ENCODE data around the gene FAM89A. TPM values are rescaled to one million over a fixed set of nuclear protein-coding genes. Genes with fewer than 3 reads are reported as not detected.

Gene FAM89A
- total RNA-seq = 10 to 100 TPM in 3 of 8 experiments, 1 to 10 TPM in 5; 1.9 to 61.1 (median 5.3) TPM

- peaks cover 0 to 9% of the 10 kb centered on the region in 2 donors for H3K4me1 ChIP-seq (replicated peaks in 1 of 2)
- peak within 1 kb of the TSS; percentile 48 to 68 (median 58) for H3K4me3 ChIP-seq
- no peak within 1 kb of the TSS for H3K27ac ChIP-seq
- in situ Hi-C loops (cut with MboI; ENCODE audit: low pct_unique_long_range_greater_than_20kb in 2 of 9, low sequenced_read_pairs in 9 of 9, unreplicated experiment in 9 of 9) = no loop called here
- no CpG with 5 or more reads among the region's 82 CpGs for WGBS, 10 experiments
- peak; percentile 60 to 80 (median 74) for ATAC-seq (replicated peaks in 6 of 8)
These were observed at the start of gene FAM89A for GRCh38 chr1:231040019-231040799. TSS of gene FAM89A (minus strand) at chr1:231040254. CDS start at chr1:231040211, 43 bp downstream.

DNA sequence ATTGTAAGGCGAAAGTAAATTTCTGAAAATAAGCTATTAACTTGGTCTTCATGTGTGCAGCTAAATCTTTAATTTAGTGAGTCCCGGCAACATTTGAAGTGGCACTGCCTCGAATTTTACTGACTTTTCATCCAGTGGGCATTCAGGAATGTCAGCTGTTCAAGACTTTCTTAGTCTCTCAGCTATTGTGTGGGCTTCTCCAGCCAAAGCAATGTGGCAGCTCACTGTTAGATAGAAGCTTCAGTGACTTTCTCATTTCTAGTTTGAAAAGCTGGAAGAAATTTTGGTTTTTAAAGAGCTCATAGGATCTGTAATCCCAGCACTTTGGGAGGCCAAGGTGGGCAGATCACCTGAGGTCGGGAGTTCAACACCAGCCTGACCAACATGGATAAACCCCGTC is 44.3 kb upstream of the FAM89A start:
- Histone ChIP-seq H3K27ac (no peak overlapping the region), H3K4me1 (replicated peaks in 1 of 2) (no peaks in the 10 kb centered on the region), H3K4me3 (no peak overlapping the region)
- WGBS, 10 experiments = 10 to 90% (median 56%) methylated on average over 1 to 5 of the region's 5 CpGs
- ATAC-seq (replicated peaks in 6 of 8) = no peak
- in situ Hi-C loops (cut with MboI; ENCODE audit: low pct_unique_long_range_greater_than_20kb in 2 of 9, low sequenced_read_pairs in 9 of 9, unreplicated experiment in 9 of 9) = no loop called here

GRCh38 chr1:231079163-231079562 is 39.1 kb upstream of the FAM89A start:
- peak in 2 of 8 experiments; percentile 44 to 47 for ATAC-seq (replicated peaks in 6 of 8)
- WGBS, 10 experiments = 28 to 89% (median 68%) methylated on average over 1 to 4 of the region's 4 CpGs; no CpG with 5 or more reads in 1 of the 10 experiments
- in situ Hi-C loops (cut with MboI; ENCODE audit: low pct_unique_long_range_greater_than_20kb in 2 of 9, low sequenced_read_pairs in 9 of 9, unreplicated experiment in 9 of 9) = no loop called here
- H3K4me1 ChIP-seq (replicated peaks in 1 of 2) = peaks cover 0 to under 1% of the 10 kb centered on the region in 2 donors
- no peak overlapping the region for H3K27ac ChIP-seq
- H3K4me3 ChIP-seq = no peak overlapping the region

DNA sequence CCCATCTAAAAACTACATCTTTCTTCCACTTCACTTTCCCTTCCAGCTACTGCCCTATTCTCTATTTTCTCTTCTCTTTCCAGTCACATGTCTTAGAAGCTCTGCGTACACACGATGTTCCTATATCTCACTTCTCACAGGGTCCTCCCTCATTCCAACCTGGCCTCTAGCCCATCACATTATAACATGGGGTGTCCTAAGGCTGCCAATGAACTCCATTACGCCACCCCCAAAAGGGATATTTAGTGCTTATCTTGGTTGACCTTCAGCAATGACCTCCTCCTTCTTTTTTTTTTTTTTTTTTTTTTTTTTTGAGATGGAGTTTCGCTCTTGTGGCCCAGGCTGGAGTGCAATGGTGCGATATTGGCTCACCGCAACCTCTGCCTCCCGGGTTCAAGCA is 38.2 kb upstream of the FAM89A start:
- Histone ChIP-seq H3K27ac (no peak overlapping the region), H3K4me1 (replicated peaks in 1 of 2) (peaks cover 4 to 10% of the 10 kb centered on the region in 2 donors), H3K4me3 (no peak overlapping the region)
- ATAC-seq (replicated peaks in 6 of 8) = no peak
- in situ Hi-C loops (cut with MboI; ENCODE audit: low pct_unique_long_range_greater_than_20kb in 2 of 9, low sequenced_read_pairs in 9 of 9, unreplicated experiment in 9 of 9) = no loop called here
- WGBS, 10 experiments = 20 to 100% (median 88%) methylated on average over 1 to 7 of the region's 7 CpGs

- Histone ChIP-seq H3K4me3 (no peak overlapping the region), H3K4me1 (replicated peaks in 1 of 2) (peaks cover 7 to 13% of the 10 kb centered on the region in 2 donors), H3K27ac (no peak overlapping the region)
- in situ Hi-C loops (cut with MboI; ENCODE audit: low pct_unique_long_range_greater_than_20kb in 2 of 9, low sequenced_read_pairs in 9 of 9, unreplicated experiment in 9 of 9) = no loop called here
- WGBS, 10 experiments = 17 to 93% (median 80%) methylated on average over 1 to 5 of the region's 5 CpGs; no CpG with 5 or more reads in 3 of the 10 experiments
- no peak for ATAC-seq (replicated peaks in 6 of 8)
These were observed 36.7 kb upstream of the FAM89A start for GRCh38 chr1:231076802-231077201.

- ATAC-seq (replicated peaks in 6 of 8) = no peak
- H3K4me3 ChIP-seq = no peak overlapping the region
- in situ Hi-C loops (cut with MboI; ENCODE audit: low pct_unique_long_range_greater_than_20kb in 2 of 9, low sequenced_read_pairs in 9 of 9, unreplicated experiment in 9 of 9) = no loop called here
- WGBS, 10 experiments = 60 to 100% (median 91%) methylated on average over 1 to 6 of the region's 6 CpGs; no CpG with 5 or more reads in 2 of the 10 experiments
- H3K27ac ChIP-seq = no peak overlapping the region
- H3K4me1 ChIP-seq (replicated peaks in 1 of 2) = peaks cover 7 to 17% of the 10 kb centered on the region in 2 donors
These were observed 35.4 kb upstream of the FAM89A start for GRCh38 chr1:231075497-231075896.

- H3K4me3 ChIP-seq = no peak overlapping the region
- peaks cover 7 to 17% of the 10 kb centered on the region in 2 donors for H3K4me1 ChIP-seq (replicated peaks in 1 of 2)
- no peak overlapping the region for H3K27ac ChIP-seq
- no peak for ATAC-seq (replicated peaks in 6 of 8)
- in situ Hi-C loops (cut with MboI; ENCODE audit: low pct_unique_long_range_greater_than_20kb in 2 of 9, low sequenced_read_pairs in 9 of 9, unreplicated experiment in 9 of 9) = no loop called here
- 43 to 89% (median 80%) methylated on average over 1 to 6 of the region's 6 CpGs; no CpG with 5 or more reads in 2 of the 10 experiments for WGBS, 10 experiments
These were observed 35.0 kb upstream of the FAM89A start for GRCh38 chr1:231075020-231075419.

GRCh38 chr1:231074046-231074445 is 34.0 kb upstream of the FAM89A start:
- in situ Hi-C loops (cut with MboI; ENCODE audit: low pct_unique_long_range_greater_than_20kb in 2 of 9, low sequenced_read_pairs in 9 of 9, unreplicated experiment in 9 of 9) = no loop called here
- 47 to 100% (median 86%) methylated on average over 1 to 2 of the region's 2 CpGs; no CpG with 5 or more reads in 2 of the 10 experiments for WGBS, 10 experiments
- Histone ChIP-seq H3K4me1 (replicated peaks in 1 of 2) (peaks cover 7 to 22% of the 10 kb centered on the region in 2 donors), H3K4me3 (no peak overlapping the region), H3K27ac (no peak overlapping the region)
- no peak for ATAC-seq (replicated peaks in 6 of 8)

DNA sequence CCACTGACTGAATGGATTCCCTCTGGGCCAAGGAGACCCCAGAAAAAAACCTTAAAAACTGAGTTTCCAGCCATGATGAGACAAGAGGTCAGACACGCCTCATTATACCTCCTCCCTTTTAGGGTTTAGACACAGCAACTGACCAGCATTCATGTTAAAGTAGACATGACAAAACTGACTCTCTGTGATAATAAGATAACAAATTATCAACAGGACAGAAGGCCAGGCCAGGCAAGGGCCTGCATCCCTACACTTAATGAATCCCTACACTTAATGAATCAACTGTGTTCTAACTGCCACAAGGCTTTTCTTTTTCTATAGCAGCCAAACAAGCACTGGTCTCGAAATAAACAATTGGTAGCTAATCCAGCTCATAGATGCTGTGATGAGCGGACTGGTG is 33.3 kb upstream of the FAM89A start:
- WGBS, 10 experiments = 72 to 100% (median 90%) methylated on average over 1 to 3 of the region's 3 CpGs; no CpG with 5 or more reads in 2 of the 10 experiments

GRCh38 chr1:231072502-231073094 is 32.5 kb upstream of the FAM89A start:
- in situ Hi-C loops (cut with MboI; ENCODE audit: low pct_unique_long_range_greater_than_20kb in 2 of 9, low sequenced_read_pairs in 9 of 9, unreplicated experiment in 9 of 9) = no loop called here
- no peak for ATAC-seq (replicated peaks in 6 of 8)
- no peak overlapping the region for H3K27ac ChIP-seq
- H3K4me3 ChIP-seq = no peak overlapping the region
- H3K4me1 ChIP-seq (replicated peaks in 1 of 2) = peaks cover 14 to 30% of the 10 kb centered on the region in 2 donors
- WGBS, 10 experiments = 13 to 98% (median 90%) methylated on average over 1 to 3 of the region's 3 CpGs; no CpG with 5 or more reads in 3 of the 10 experiments

More for the DNA sequence above, 33.3 kb upstream of the FAM89A start:
- in situ Hi-C loops (cut with MboI; ENCODE audit: low pct_unique_long_range_greater_than_20kb in 2 of 9, low sequenced_read_pairs in 9 of 9, unreplicated experiment in 9 of 9) = no loop called here
- H3K4me3 ChIP-seq = no peak overlapping the region
- H3K27ac ChIP-seq = no peak overlapping the region
- peaks cover 14 to 29% of the 10 kb centered on the region in 2 donors for H3K4me1 ChIP-seq (replicated peaks in 1 of 2)
- no peak for ATAC-seq (replicated peaks in 6 of 8)

DNA sequence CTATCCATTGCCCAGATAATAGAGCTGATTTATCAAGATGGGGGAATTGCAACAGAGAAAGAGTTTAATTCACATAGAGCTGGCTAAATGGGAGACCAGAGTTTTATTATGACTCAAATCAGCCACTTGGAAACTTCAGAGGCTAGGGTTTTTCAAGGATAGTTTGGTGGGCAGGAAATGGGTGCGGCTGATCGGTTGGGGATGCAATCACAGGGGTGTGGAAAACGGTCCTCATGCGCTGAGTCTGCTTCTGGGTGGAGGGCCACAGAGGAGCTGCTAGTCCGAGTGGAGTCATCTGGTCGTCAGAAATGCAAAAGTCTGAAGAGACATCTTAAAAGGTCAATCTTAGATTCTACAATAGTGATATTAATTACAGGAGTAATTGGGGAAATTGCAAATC is 32.0 kb upstream of the FAM89A start:
- Histone ChIP-seq H3K4me1 (replicated peaks in 1 of 2) (peaks cover 14 to 30% of the 10 kb centered on the region in 2 donors), H3K27ac (no peak overlapping the region), H3K4me3 (no peak overlapping the region)
- 0 to 100% (median 77%) methylated on average over 1 to 6 of the region's 6 CpGs; no CpG with 5 or more reads in 3 of the 10 experiments for WGBS, 10 experiments
- in situ Hi-C loops (cut with MboI; ENCODE audit: low pct_unique_long_range_greater_than_20kb in 2 of 9, low sequenced_read_pairs in 9 of 9, unreplicated experiment in 9 of 9) = no loop called here
- ATAC-seq (replicated peaks in 6 of 8) = peak in 2 of 8 experiments; percentile 89 to 94

DNA sequence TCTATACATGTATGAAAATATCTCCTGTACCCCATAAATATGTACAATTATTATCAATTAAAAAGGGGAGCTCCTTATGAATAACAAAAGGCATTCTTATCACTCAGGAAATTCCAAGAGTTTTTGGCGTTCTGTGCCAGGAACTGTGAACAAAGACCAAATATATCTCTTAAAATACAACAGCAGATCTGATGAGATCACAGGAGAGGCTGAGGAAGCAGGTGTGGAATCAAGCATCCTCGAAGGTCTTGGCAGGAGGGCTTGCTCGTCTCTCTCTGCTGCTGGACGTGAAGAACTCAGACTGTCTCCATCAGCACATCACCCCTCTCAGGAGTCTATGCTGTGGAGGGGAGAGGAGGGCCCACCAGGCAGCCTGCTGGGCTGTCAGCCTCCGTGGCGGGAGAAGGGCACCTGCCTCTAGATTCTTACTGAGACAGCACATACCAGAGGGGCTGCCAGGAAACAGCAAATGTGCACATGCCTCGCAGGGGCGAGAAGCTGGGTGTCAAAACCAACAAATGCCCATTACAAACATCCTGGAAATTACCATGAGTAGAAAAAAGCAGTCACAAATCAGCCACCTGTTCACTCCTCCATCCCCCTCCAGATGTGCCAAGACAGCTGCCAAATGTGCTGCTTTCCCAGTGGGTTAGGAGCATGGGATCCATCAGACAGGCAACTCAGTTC is 30.8 kb upstream of the FAM89A start:
- WGBS, 10 experiments = 45 to 80% (median 55%) methylated on average over 1 to 7 of the region's 8 CpGs; no CpG with 5 or more reads in 4 of the 10 experiments
- ATAC-seq (replicated peaks in 6 of 8) = peak in 3 of 8 experiments; percentile 15 to 86 (median 35)
- in situ Hi-C loops (cut with MboI; ENCODE audit: low pct_unique_long_range_greater_than_20kb in 2 of 9, low sequenced_read_pairs in 9 of 9, unreplicated experiment in 9 of 9) = no loop called here
- Histone ChIP-seq H3K4me3 (no peak overlapping the region), H3K27ac (no peak overlapping the region), H3K4me1 (replicated peaks in 1 of 2) (peaks cover 14 to 30% of the 10 kb centered on the region in 2 donors)

DNA sequence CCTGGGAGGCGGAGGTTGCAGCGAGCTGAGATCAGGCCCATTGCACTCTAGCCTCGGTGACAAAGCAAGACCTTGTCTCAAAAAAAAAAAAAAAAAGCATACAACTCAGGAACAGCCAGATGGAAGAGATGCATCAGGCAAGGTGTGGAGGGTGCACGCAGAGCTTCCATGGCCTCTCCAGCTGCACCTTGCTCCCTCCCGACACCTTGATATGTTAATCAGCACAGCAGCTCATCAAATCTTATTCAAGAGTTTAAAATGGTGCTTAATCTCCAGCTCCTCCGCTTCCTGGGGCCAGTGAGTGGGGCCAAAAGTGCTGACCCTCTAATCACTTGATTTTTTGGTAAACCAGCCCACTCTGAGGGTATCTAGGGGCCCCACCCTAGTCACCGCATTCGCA is 29.3 kb upstream of the FAM89A start:
- 33 to 100% (median 80%) methylated on average over 2 to 7 of the region's 8 CpGs for whole genome bisulfite sequencing, 10 experiments

More for the DNA sequence above, 29.3 kb upstream of the FAM89A start:
- in situ Hi-C loops (cut with MboI; ENCODE audit: low pct_unique_long_range_greater_than_20kb in 2 of 9, low sequenced_read_pairs in 9 of 9, unreplicated experiment in 9 of 9) = no loop called here
- Histone ChIP-seq H3K27ac (no peak overlapping the region), H3K4me1 (replicated peaks in 1 of 2) (peaks cover 14 to 30% of the 10 kb centered on the region in 2 donors), H3K4me3 (no peak overlapping the region)
- no peak for ATAC-seq (replicated peaks in 6 of 8)

Measured in motor neuron (in vitro differentiated cells).